Caco-2 (cell line): ENCODE data around the gene HSD17B12. TPM values are rescaled to one million over a fixed set of nuclear protein-coding genes. Genes with fewer than 3 reads are reported as not detected.

ENCODE experiments used
- BruUV-seq: library from RNA; stranded (reverse); fragments of 400-500 nt; replicated peaks from 2 replicates; lab custom pipeline; 2021; lab: Mats Ljungman, UMichigan
- CTCF ChIA-PET: fragments of 300-600 bp; sonication (Branson Sonifier 250); formaldehyde crosslinking; loops from one replicate; lab custom pipeline; 2022; ENCODE audit warnings: antibody characterized with exemption; lab: Charles Lee
- POLR2A ChIA-PET: fragments of 300-600 bp; sonication (Branson Sonifier 250); formaldehyde crosslinking; loops from one replicate; lab custom pipeline; 2022; ENCODE audit warnings: antibody characterized with exemption; lab: Charles Lee
- DNase-seq, 2 experiments: peaks; one replicate each; pipeline versions ENCODE4 v3.0.0 to v3.0.0-alpha.2; 2020 to 2022
- H3K27me3 ChIP-seq: replicated peaks from 2 replicates; pipeline ENCODE4 v1.6.0; 2011; ENCODE audit warnings: low read length; ENCODE audit not compliant: control insufficient read depth, insufficient read depth
- H3K36me3 ChIP-seq: 2 replicates; pipeline ENCODE4 v1.5.1; 2011; ENCODE audit warnings: low read length; ENCODE audit not compliant: control insufficient read depth, insufficient read depth
- H3K4me1 ChIP-seq: fragments of 250-450 bp; sonication (Bioruptor Pico); 2 replicates; pipeline ENCODE4 v1.5.1; 2020; ENCODE audit warnings: mild to moderate bottlenecking
- H3K4me3 ChIP-seq: 2 replicates; pipeline ENCODE4 v1.5.1; 2011; ENCODE audit warnings: low read depth, mild to moderate bottlenecking, control low read depth, low read length
- H3K9me3 ChIP-seq: fragments of 250-450 bp; sonication (Bioruptor Pico); 2 replicates; pipeline ENCODE4 v1.5.1; 2020; ENCODE audit warnings: mild to moderate bottlenecking, moderate library complexity
- H3K27ac Mint-ChIP-seq: one replicate; pipeline ENCODE4 v1.8.0; 2022; ENCODE audit warnings: mixed read lengths; ENCODE audit not compliant: unreplicated experiment
- H3K27me3 Mint-ChIP-seq: one replicate; pipeline ENCODE4 v1.8.0; 2022; ENCODE audit warnings: mixed read lengths; ENCODE audit not compliant: insufficient read depth, unreplicated experiment
- H3K36me3 Mint-ChIP-seq: one replicate; pipeline ENCODE4 v1.8.0; 2022; ENCODE audit warnings: mild to moderate bottlenecking, mixed read lengths; ENCODE audit not compliant: insufficient read depth, unreplicated experiment
- H3K4me1 Mint-ChIP-seq: one replicate; pipeline ENCODE4 v1.8.0; 2022; ENCODE audit warnings: low read depth, mixed read lengths; ENCODE audit not compliant: unreplicated experiment
- H3K4me3 Mint-ChIP-seq: one replicate; pipeline ENCODE4 v1.8.0; 2022; ENCODE audit warnings: mild to moderate bottlenecking, moderate library complexity, mixed read lengths; ENCODE audit not compliant: unreplicated experiment
- H3K9me3 Mint-ChIP-seq: one replicate; pipeline ENCODE4 v1.8.0; 2022; ENCODE audit warnings: mixed read lengths; ENCODE audit not compliant: unreplicated experiment
- intact Hi-C: fragments of 100-400 bp; cut with micrococcal nuclease; formaldehyde crosslinking; loops from one replicate; pipeline ENCODE4 v1.10.0; 2022; ENCODE audit not compliant: unreplicated experiment
- total RNA-seq: library from RNA; stranded (reverse); gene quantifications from 2 replicates; pipeline ENCODE4 v1.2.3, GENCODE V29; 2022
- TF ChIP-seq, protein P1 (sequence below), 2 experiments: fragments of 200-600 bp in 1 of 2; IDR thresholded peaks; 1 replicate in 1 of 2; 2 replicates in 1 of 2; pipeline versions ENCODE4 v1.5.1 to v1.8.0; 2011 to 2022; ENCODE audit warnings: antibody characterized with exemption in 1 of 2, control low read depth in 1 of 2, inconsistent platforms in 1 of 2, low read depth in 1 of 2, low read length in 1 of 2, mild to moderate bottlenecking in 1 of 2, moderate library complexity in 1 of 2; ENCODE audit not compliant: insufficient read depth in 1 of 2, severe bottlenecking in 1 of 2, unreplicated experiment in 1 of 2

HSD17B12 gene
- total RNA-seq, 1 experiment from 2014 or later: 155 TPM

DNA sequence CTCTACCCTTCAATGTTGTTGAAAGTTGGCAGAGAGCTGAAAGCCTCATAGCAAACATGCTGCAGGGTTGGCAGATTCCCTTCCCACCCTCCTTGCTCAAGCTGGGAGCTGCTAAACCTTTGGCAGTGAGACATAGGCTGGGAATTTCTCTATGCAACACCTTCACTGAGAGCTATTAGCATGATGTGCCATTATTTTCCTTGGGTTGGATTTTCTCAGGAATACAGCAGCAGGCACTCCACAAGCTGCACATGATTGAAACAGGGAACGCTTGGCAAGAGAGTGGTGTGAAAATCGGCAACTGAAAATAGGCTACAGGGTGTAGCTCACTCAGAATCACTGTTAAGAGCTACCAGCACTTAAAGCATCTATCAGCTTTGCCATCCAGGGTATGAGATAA lies 190.5 kb downstream of the HSD17B12 start:
- POLR2A ChIA-PET: no interaction called here
- Histone ChIP-seq H3K4me3 (no peak overlapping the region), H3K9me3 (no peaks in the 10 kb centered on the region), H3K36me3 (no peaks in the 10 kb centered on the region), H3K4me1 (no peaks in the 10 kb centered on the region), H3K27me3 (no peaks in the 10 kb centered on the region; the same call in 1 of the 2 replicates)
- CTCF ChIA-PET: no interaction called here
- TF ChIP-seq, protein P1, sequence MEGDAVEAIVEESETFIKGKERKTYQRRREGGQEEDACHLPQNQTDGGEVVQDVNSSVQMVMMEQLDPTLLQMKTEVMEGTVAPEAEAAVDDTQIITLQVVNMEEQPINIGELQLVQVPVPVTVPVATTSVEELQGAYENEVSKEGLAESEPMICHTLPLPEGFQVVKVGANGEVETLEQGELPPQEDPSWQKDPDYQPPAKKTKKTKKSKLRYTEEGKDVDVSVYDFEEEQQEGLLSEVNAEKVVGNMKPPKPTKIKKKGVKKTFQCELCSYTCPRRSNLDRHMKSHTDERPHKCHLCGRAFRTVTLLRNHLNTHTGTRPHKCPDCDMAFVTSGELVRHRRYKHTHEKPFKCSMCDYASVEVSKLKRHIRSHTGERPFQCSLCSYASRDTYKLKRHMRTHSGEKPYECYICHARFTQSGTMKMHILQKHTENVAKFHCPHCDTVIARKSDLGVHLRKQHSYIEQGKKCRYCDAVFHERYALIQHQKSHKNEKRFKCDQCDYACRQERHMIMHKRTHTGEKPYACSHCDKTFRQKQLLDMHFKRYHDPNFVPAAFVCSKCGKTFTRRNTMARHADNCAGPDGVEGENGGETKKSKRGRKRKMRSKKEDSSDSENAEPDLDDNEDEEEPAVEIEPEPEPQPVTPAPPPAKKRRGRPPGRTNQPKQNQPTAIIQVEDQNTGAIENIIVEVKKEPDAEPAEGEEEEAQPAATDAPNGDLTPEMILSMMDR (IDR thresholded peaks at IDR 0.05; ENCODE audit: insufficient read depth in 1 of 2, low read depth in 1 of 2, low read length in 1 of 2, severe bottlenecking in 1 of 2, unreplicated experiment in 1 of 2): no peak
- DNase-seq: no peak
- Mint-ChIP-seq H3K9me3 (no peaks in the 10 kb centered on the region), H3K27me3 (peaks cover 26% of the 10 kb centered on the region), H3K4me3 (no peak overlapping the region), H3K27ac (no peak overlapping the region), H3K36me3 (no peaks in the 10 kb centered on the region), H3K4me1 (no peaks in the 10 kb centered on the region)
- intact Hi-C loops: no loop called here
- BruUV-seq: no TSS peak

DNA sequence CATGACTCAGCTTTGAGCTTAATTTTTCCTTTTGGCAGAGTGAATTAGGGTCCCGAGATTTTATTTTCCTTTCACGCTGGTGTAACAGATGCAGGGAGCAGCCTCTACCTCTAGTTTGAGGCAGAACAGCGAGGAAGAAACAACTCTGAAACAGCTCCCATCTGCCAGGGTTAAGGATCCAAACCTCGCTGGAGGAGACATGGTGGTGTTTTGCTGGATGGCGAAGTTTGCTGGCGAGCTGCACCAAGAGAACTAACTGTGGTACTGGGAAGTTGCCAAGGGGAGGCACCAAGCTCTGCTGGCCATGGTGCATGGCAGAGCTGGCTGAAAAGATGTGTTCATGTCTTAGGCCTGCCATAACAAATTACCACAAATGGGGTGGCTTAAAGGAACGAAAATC lies 192.5 kb downstream of the HSD17B12 start:
- no peaks in the 10 kb centered on the region for H3K4me1 Mint-ChIP-seq

DNA sequence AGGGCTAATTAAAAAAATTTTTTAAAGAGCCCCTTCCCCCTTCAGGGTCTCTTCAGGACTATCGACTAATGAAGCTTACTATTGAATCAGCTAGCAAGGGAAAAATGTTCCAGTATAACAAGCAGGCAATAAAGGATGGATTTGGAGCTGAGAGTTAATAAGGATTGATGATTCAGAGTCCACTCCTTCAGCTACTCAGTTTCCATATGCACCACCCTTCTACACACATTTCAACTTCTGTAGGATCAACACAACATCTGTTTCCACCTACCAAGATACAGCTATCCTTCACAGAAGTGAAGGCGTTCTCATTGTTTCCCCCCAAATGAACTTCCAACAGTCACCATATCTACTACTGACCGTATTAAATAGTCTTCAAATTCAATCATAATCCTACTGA lies 193.5 kb downstream of the HSD17B12 start:
- H3K4me1 Mint-ChIP-seq: no peaks in the 10 kb centered on the region
- intact Hi-C loops: no loop called here
- no TSS peak for BruUV-seq
- H3K36me3 ChIP-seq: no peaks in the 10 kb centered on the region
- H3K4me3 ChIP-seq: no peak overlapping the region
- DNase-seq: no peak
- no peaks in the 10 kb centered on the region for H3K36me3 Mint-ChIP-seq
- CTCF ChIA-PET: no interaction called here
- H3K9me3 ChIP-seq: no peaks in the 10 kb centered on the region
- no peaks in the 10 kb centered on the region; the same call in 1 of the 2 replicates for H3K27me3 ChIP-seq
- H3K27me3 Mint-ChIP-seq: peaks cover 23% of the 10 kb centered on the region
- H3K4me1 ChIP-seq: no peaks in the 10 kb centered on the region
- no peak overlapping the region for H3K4me3 Mint-ChIP-seq
- POLR2A ChIA-PET: no interaction called here
- no peaks in the 10 kb centered on the region for H3K9me3 Mint-ChIP-seq
- H3K27ac Mint-ChIP-seq: no peak overlapping the region
- TF ChIP-seq, protein P1 (IDR thresholded peaks at IDR 0.05; ENCODE audit: insufficient read depth in 1 of 2, low read depth in 1 of 2, low read length in 1 of 2, severe bottlenecking in 1 of 2, unreplicated experiment in 1 of 2): no peak

More for the DNA sequence above, 192.5 kb downstream of the HSD17B12 start:
- Histone ChIP-seq H3K4me3 (no peak overlapping the region), H3K4me1 (no peaks in the 10 kb centered on the region), H3K27me3 (no peaks in the 10 kb centered on the region; the same call in 1 of the 2 replicates), H3K36me3 (no peaks in the 10 kb centered on the region), H3K9me3 (no peaks in the 10 kb centered on the region)
- DNase-seq: no peak
- TF ChIP-seq, protein P1 (IDR thresholded peaks at IDR 0.05; ENCODE audit: insufficient read depth in 1 of 2, low read depth in 1 of 2, low read length in 1 of 2, severe bottlenecking in 1 of 2, unreplicated experiment in 1 of 2): no peak
- Mint-ChIP-seq H3K27me3 (peaks cover 21% of the 10 kb centered on the region), H3K36me3 (no peaks in the 10 kb centered on the region), H3K9me3 (no peaks in the 10 kb centered on the region), H3K27ac (no peak overlapping the region), H3K4me3 (no peak overlapping the region)
- BruUV-seq: no TSS peak
- ChIA-PET CTCF (interaction anchor here (0.6 to 0.7 kb wide), 2 partner anchors 21 to 47 kb away, joined by 3 to 4 read pairs; no protein-coding TSS in a partner anchor), POLR2A (no interaction called here)
- intact Hi-C loops: no loop called here
